ENCODE measurements around the gene SLC28A2.
A peak's percentile ranks its signal among the peaks of the same experiment; 100 is the strongest.
"Not testable (repeated sequence)": the region's sequence is repeated elsewhere in the genome, so short reads cannot be mapped to it uniquely, and the experiment has no call there.

SLC28A2 gene

GRCh38 chr15:45262906-45263461 is 10.9 kb downstream of the SLC28A2 start:
- no peak for DNase-seq (ENCODE audit: low read depth in 2 of 2)

GRCh38 chr15:45263854-45264253 is 11.8 kb downstream of the SLC28A2 start:
- no peak for DNase-seq (ENCODE audit: low read depth in 2 of 2)

GRCh38 chr15:45265506-45265905 is 13.5 kb downstream of the SLC28A2 start:
- DNase-seq (ENCODE audit: low read depth in 2 of 2), result no peak

- DNase-seq (ENCODE audit: low read depth in 2 of 2), result no peak
Measured at GRCh38 chr15:45268135-45268534, 16.1 kb downstream of the SLC28A2 start.

GRCh38 chr15:45274636-45275380 is 22.8 kb downstream of the SLC28A2 start:
- DNase-seq (ENCODE audit: low read depth in 2 of 2), result no peak

- DNase-seq (ENCODE audit: low read depth in 2 of 2), result no peak
Measured at GRCh38 chr15:45276831-45277230, 24.8 kb downstream of the SLC28A2 start.

GRCh38 chr15:45279024-45279698 is 27.1 kb downstream of the SLC28A2 start:
- DNase-seq (ENCODE audit: low read depth in 2 of 2), result peak; percentile 91 to 95

- DNase-seq (ENCODE audit: low read depth in 2 of 2), result no peak
Measured at GRCh38 chr15:45285413-45285812, 33.4 kb downstream of the SLC28A2 start.

GRCh38 chr15:45287390-45287956 is 35.4 kb downstream of the SLC28A2 start:
- no peak for DNase-seq (ENCODE audit: low read depth in 2 of 2)

- DNase-seq (ENCODE audit: low read depth in 2 of 2), result no peak
Measured at GRCh38 chr15:45288947-45289346, 36.9 kb downstream of the SLC28A2 start.

- no peak for DNase-seq (ENCODE audit: low read depth in 2 of 2)
Measured at GRCh38 chr15:45291822-45292582, 40.0 kb downstream of the SLC28A2 start.

GRCh38 chr15:45293326-45293725 is 41.3 kb downstream of the SLC28A2 start:
- DNase-seq (ENCODE audit: low read depth in 2 of 2), result not testable (repeated sequence)

- not testable (repeated sequence) for DNase-seq (ENCODE audit: low read depth in 2 of 2)
Measured at GRCh38 chr15:45298964-45299378, 46.9 kb downstream of the SLC28A2 start.

- no peak for DNase-seq (ENCODE audit: low read depth in 2 of 2)
Measured at GRCh38 chr15:45304711-45305110, 52.7 kb downstream of the SLC28A2 start.

- no peak for DNase-seq (ENCODE audit: low read depth in 2 of 2)
Measured at GRCh38 chr15:45306105-45306504, 54.1 kb downstream of the SLC28A2 start.

GRCh38 chr15:45307230-45307924 is 55.3 kb downstream of the SLC28A2 start:
- DNase-seq (ENCODE audit: low read depth in 2 of 2), result no peak

GRCh38 chr15:45314117-45314516 is 62.1 kb downstream of the SLC28A2 start:
- not testable (repeated sequence) for DNase-seq (ENCODE audit: low read depth in 2 of 2)

GRCh38 chr15:45314960-45315359 is 62.9 kb downstream of the SLC28A2 start:
- no peak for DNase-seq (ENCODE audit: low read depth in 2 of 2)

- DNase-seq (ENCODE audit: low read depth in 2 of 2), result no peak
Measured at GRCh38 chr15:45319472-45320214, 67.6 kb downstream of the SLC28A2 start.

GRCh38 chr15:45320581-45321205 is 68.7 kb downstream of the SLC28A2 start:
- DNase-seq (ENCODE audit: low read depth in 2 of 2), result no peak
